ENCODE data around the gene GFOD1. TPM values are rescaled to one million over a fixed set of nuclear protein-coding genes. Genes with fewer than 3 reads are reported as not detected.

The GFOD1 gene
- total RNA-seq, 4 donors from 2014 or later = 7.3 to 15.9 (median 12.4) TPM

GRCh38 chr6:13311155-13311554 lies 176.2 kb downstream of the GFOD1 start:
- intact Hi-C loops (cut with DNase I; ENCODE audit: low total_unique reads) = no loop called here
- no peak for TF ChIP-seq POLR2A (IDR thresholded peaks at IDR 0.05)
- TF ChIP-seq CTCF (IDR thresholded peaks at IDR 0.05) = no peak
- H3K4me3 ChIP-seq (ENCODE audit: low read depth, poor library complexity, severe bottlenecking) = no peak overlapping the region
- WGBS, 2 donors = 0 to 83% methylated on average over 1 of the region's 1 CpG
- no peak for DNase-seq (ENCODE audit: low spot score in 2 of 2)

- intact Hi-C loops (cut with DNase I; ENCODE audit: low total_unique reads) = no loop called here
- no peak overlapping the region for H3K4me3 ChIP-seq (ENCODE audit: low read depth, poor library complexity, severe bottlenecking)
- WGBS, 2 donors = 96 to 100% methylated on average over 1 of the region's 1 CpG
- TF ChIP-seq CTCF (IDR thresholded peaks at IDR 0.05) = no peak
- TF ChIP-seq POLR2A (IDR thresholded peaks at IDR 0.05) = no peak
- no peak for DNase-seq (ENCODE audit: low spot score in 2 of 2)
Measured at GRCh38 chr6:13308332-13308731, 179.1 kb downstream of the GFOD1 start.

Other genes with a start within 250 kb of the GFOD1 start
- gene TBC1D7, start 159.1 kb downstream of the GFOD1 start, total RNA-seq = 10 to 100 TPM in 3 of 4 donors, 1 to 10 TPM in 1; 8.2 to 15.7 (median 14.3) TPM
- 10 to 100 TPM in 1 of 4 donors, 1 to 10 TPM in 3; 5.5 to 12.7 (median 5.9) TPM for gene SIRT5, start 87.0 kb upstream of the GFOD1 start, total RNA-seq
- gene NOL7, start 127.7 kb upstream of the GFOD1 start, total RNA-seq = 10 to 100 TPM; 54.7 to 77.2 (median 66.7) TPM
- gene RANBP9, start 224.2 kb upstream of the GFOD1 start, total RNA-seq = 10 to 100 TPM; 45.4 to 59.3 (median 53.6) TPM